Renal cortical epithelial cell (primary cell): ENCODE results near the gene UBIAD1. TPM values are rescaled to one million over a fixed set of nuclear protein-coding genes. Genes with fewer than 3 reads are reported as not detected.

Source experiments
- total RNA-seq: library from RNA; depleted of rRNA; stranded (reverse); fragments of >200 nt; gene quantifications from 2 replicates; pipeline ENCODE4 v1.2.3, GENCODE V29; 2014

Gene UBIAD1
- total RNA-seq, 1 donor from 2014 or later, result 8.6 TPM

Other genes starting within 250 kb of the UBIAD1 start
- gene MASP2, start 226.0 kb upstream of the UBIAD1 start, total RNA-seq, result 0.35 TPM in 1 of 2 replicates, not detected in the other
- 4.5 and 26.5 TPM in 2 replicates for gene SRM, start 213.2 kb upstream of the UBIAD1 start, total RNA-seq
- 49.5 and 65.5 TPM in 2 replicates for gene EXOSC10, start 173.3 kb upstream of the UBIAD1 start, total RNA-seq
- 6.9 and 22.8 TPM in 2 replicates for gene ANGPTL7, start 83.8 kb upstream of the UBIAD1 start, total RNA-seq
- 42.4 and 105 TPM in 2 replicates for gene MTOR, start 10.6 kb upstream of the UBIAD1 start, total RNA-seq
- under 0.01 TPM in 1 of 2 replicates, not detected in the other for gene DISP3, start 206.0 kb downstream of the UBIAD1 start, total RNA-seq